H9 (cell line): ENCODE data around the gene FYTTD1. TPM values are rescaled to one million over a fixed set of nuclear protein-coding genes. Genes with fewer than 3 reads are reported as not detected.
A peak's percentile ranks its signal among the peaks of the same experiment; 100 is the strongest.

Source experiments
- DNase-seq: peaks from one replicate; pipeline ENCODE4 v3.0.0-alpha.2; 2017
- H2AFZ ChIP-seq: one replicate; pipeline ENCODE4 v1.6.1; 2013; ENCODE audit warnings: mild to moderate bottlenecking, low read length, control low read depth, moderate library complexity
- H2AK5ac ChIP-seq: 2 replicates; pipeline ENCODE4 v1.6.1; 2013; ENCODE audit warnings: low read length, control low read depth, mixed read lengths; ENCODE audit not compliant: insufficient read length
- H2BK120ac ChIP-seq: one replicate; pipeline ENCODE4 v1.6.1; 2013; ENCODE audit warnings: low read depth, mild to moderate bottlenecking, low read length, control low read depth, inconsistent platforms; ENCODE audit not compliant: poor library complexity, severe bottlenecking
- H2BK12ac ChIP-seq: 2 replicates; pipeline ENCODE4 v1.6.1; 2013; ENCODE audit warnings: low read length, control low read depth, mixed read lengths, low read depth; ENCODE audit not compliant: insufficient read length
- H2BK15ac ChIP-seq: 2 replicates; pipeline ENCODE4 v1.6.1; 2013; ENCODE audit warnings: low read depth, low read length, control low read depth
- H2BK20ac ChIP-seq: one replicate; pipeline ENCODE4 v1.6.1; 2013; ENCODE audit warnings: low read depth, mild to moderate bottlenecking, low read length, control low read depth, inconsistent platforms; ENCODE audit not compliant: poor library complexity, severe bottlenecking
- H2BK5ac ChIP-seq: 2 replicates; pipeline ENCODE4 v1.6.1; 2013; ENCODE audit warnings: low read length, control low read depth, mixed read lengths; ENCODE audit not compliant: insufficient read length
- H3K14ac ChIP-seq: 2 replicates; pipeline ENCODE4 v1.6.1; 2013; ENCODE audit warnings: low read length, control low read depth; ENCODE audit not compliant: insufficient read depth
- H3K18ac ChIP-seq: 2 replicates; pipeline ENCODE4 v1.6.1; 2013; ENCODE audit warnings: low read depth, mild to moderate bottlenecking, mixed read lengths, low read length, control low read depth; ENCODE audit not compliant: insufficient read length
- H3K23ac ChIP-seq: 2 replicates; pipeline ENCODE4 v1.6.1; 2013; ENCODE audit warnings: low read length, control low read depth, mixed read lengths, low read depth; ENCODE audit not compliant: insufficient read length
- H3K23me2 ChIP-seq: 2 replicates; pipeline ENCODE4 v1.6.1; 2013; ENCODE audit warnings: low read depth, mild to moderate bottlenecking, mixed read lengths, low read length, control low read depth; ENCODE audit not compliant: insufficient read length, poor library complexity, severe bottlenecking
- H3K27ac ChIP-seq: 2 replicates; pipeline ENCODE4 v1.5.1; 2013; ENCODE audit warnings: low read length, control low read depth, mixed read lengths, low read depth; ENCODE audit not compliant: insufficient read length
- H3K27me3 ChIP-seq: 2 replicates; pipeline ENCODE4 v1.6.1; 2013; ENCODE audit warnings: low read length, control low read depth, inconsistent platforms; ENCODE audit not compliant: insufficient read depth
- H3K4ac ChIP-seq: 2 replicates; pipeline ENCODE4 v1.6.1; 2013; ENCODE audit warnings: low read depth, mild to moderate bottlenecking, control low read depth, inconsistent platforms, low read length, moderate library complexity
- H3K4me1 ChIP-seq: 2 replicates; pipeline ENCODE4 v1.6.1; 2013; ENCODE audit warnings: low read length, control low read depth, inconsistent platforms; ENCODE audit not compliant: insufficient read depth
- H3K4me2 ChIP-seq: 2 replicates; pipeline ENCODE4 v1.6.1; 2013; ENCODE audit warnings: low read length, control low read depth, mixed read lengths; ENCODE audit not compliant: insufficient read length, insufficient read depth
- H3K56ac ChIP-seq: 2 replicates; pipeline ENCODE4 v1.6.1; 2013; ENCODE audit warnings: low read depth, mild to moderate bottlenecking, mixed read lengths, low read length, control low read depth; ENCODE audit not compliant: insufficient read length
- H3K79me1 ChIP-seq: 2 replicates; pipeline ENCODE4 v1.6.1; 2013; ENCODE audit warnings: low read depth, mild to moderate bottlenecking, moderate library complexity, low read length, control low read depth, inconsistent platforms; ENCODE audit not compliant: insufficient read depth, poor library complexity, severe bottlenecking
- H3K79me2 ChIP-seq: 2 replicates; pipeline ENCODE4 v1.6.1; 2013; ENCODE audit warnings: low read length, control low read depth, inconsistent platforms; ENCODE audit not compliant: insufficient read depth
- H3K9ac ChIP-seq: 2 replicates; pipeline ENCODE4 v1.6.1; 2013; ENCODE audit warnings: low read length, control low read depth, mixed read lengths; ENCODE audit not compliant: insufficient read length; ENCODE audit errors: extremely low read depth
- H3K9me3 ChIP-seq: one replicate; pipeline ENCODE4 v1.6.1; 2013; ENCODE audit warnings: low read depth, low read length, inconsistent platforms; ENCODE audit not compliant: control insufficient read depth
- H3T11ph ChIP-seq: one replicate; pipeline ENCODE4 v1.6.1; 2013; ENCODE audit warnings: mild to moderate bottlenecking, low read length, control low read depth, inconsistent platforms
- H4K20me1 ChIP-seq: one replicate; pipeline ENCODE4 v1.6.1; 2013; ENCODE audit not compliant: control insufficient read depth, insufficient read length, insufficient read depth
- H4K5ac ChIP-seq: 2 replicates; pipeline ENCODE4 v1.6.1; 2013; ENCODE audit warnings: low read depth, mild to moderate bottlenecking, mixed read lengths, low read length, control low read depth; ENCODE audit not compliant: insufficient read length
- H4K8ac ChIP-seq: replicated peaks from 2 replicates; pipeline ENCODE4 v1.6.1; 2013; ENCODE audit warnings: low read length, control low read depth, mixed read lengths, low read depth; ENCODE audit not compliant: insufficient read length
- H4K91ac ChIP-seq: 2 replicates; pipeline ENCODE4 v1.6.1; 2013; ENCODE audit warnings: low read depth, mild to moderate bottlenecking, moderate library complexity, mixed read lengths, low read length, control low read depth; ENCODE audit not compliant: insufficient read length
- H3K27ac Mint-ChIP-seq, 3 experiments: 2 replicates in 2 of 3; 3 replicates in 1 of 3; pipeline ENCODE4 v1.8.0; 2020 to 2021; ENCODE audit warnings: mixed read lengths in 3 of 3, mild to moderate bottlenecking in 1 of 3, moderate library complexity in 1 of 3
- H3K27me3 Mint-ChIP-seq: 2 replicates; pipeline ENCODE4 v1.8.0; 2021; ENCODE audit warnings: low read depth, mild to moderate bottlenecking, moderate library complexity, mixed read lengths
- H3K36me3 Mint-ChIP-seq, 3 experiments: 2 replicates in 2 of 3; 3 replicates in 1 of 3; pipeline ENCODE4 v1.8.0; 2020 to 2021; ENCODE audit warnings: low read depth in 3 of 3, mixed read lengths in 3 of 3; ENCODE audit not compliant: insufficient read depth in 1 of 3
- H3K4me1 Mint-ChIP-seq, 2 experiments: 2 replicates each; pipeline ENCODE4 v1.8.0; 2020; ENCODE audit warnings: mixed read lengths in 2 of 2
- H3K4me3 Mint-ChIP-seq, 2 experiments: 2 replicates in 1 of 2; 3 replicates in 1 of 2; pipeline ENCODE4 v1.8.0; 2020 to 2021; ENCODE audit warnings: mild to moderate bottlenecking in 2 of 2, mixed read lengths in 2 of 2, moderate library complexity in 1 of 2
- H3K9me3 Mint-ChIP-seq, 2 experiments: 2 replicates in 1 of 2; 3 replicates in 1 of 2; pipeline ENCODE4 v1.8.0; 2020; ENCODE audit warnings: mild to moderate bottlenecking in 2 of 2, mixed read lengths in 2 of 2, moderate library complexity in 1 of 2
- CTCF ChIP-seq: fragments of 200-600 bp; sonication (generic); conservative IDR thresholded peaks from 3 replicates; pipeline ENCODE4 v1.8.0; 2021; ENCODE audit warnings: antibody characterized with exemption, mild to moderate bottlenecking
- WGBS: extraction: QIAGEN DNeasy Blood & Tissue Kit; methylation state at CpG from one replicate; pipeline ENCODE4 v1.1.7; 2013; ENCODE audit warnings: missing lambda C conversion rate, low lambda C conversion rate, mixed read lengths; ENCODE audit not compliant: insufficient read length; ENCODE audit errors: extremely low coverage; 5-methylcytosine and 5-hydroxymethylcytosine counted together
- total RNA-seq: library from RNA; stranded (reverse); gene quantifications from 2 replicates; pipeline ENCODE4 v1.2.1, GENCODE V29; 2021

The FYTTD1 gene
- total RNA-seq, 1 experiment from 2014 or later: 19.4 TPM

- H4K5ac ChIP-seq: no peak overlapping the region
- no peak overlapping the region for H2BK12ac ChIP-seq
- no peak overlapping the region for H3K23ac ChIP-seq
- peak overlapping the region; percentile 81 for H3K9ac ChIP-seq
- H2BK20ac ChIP-seq: no peak overlapping the region
- H3K79me1 ChIP-seq: no peaks in the 10 kb centered on the region
- peak overlapping the region; percentile 44 for H3K18ac ChIP-seq
- no peak overlapping the region for H4K91ac ChIP-seq
- Mint-ChIP-seq H3K36me3 (no peaks in the 10 kb centered on the region), H3K9me3 (no peaks in the 10 kb centered on the region), H3K4me3 (peak overlapping the region; percentile 84 to 91), H3K27me3 (no peaks in the 10 kb centered on the region), H3K27ac (peak overlapping the region; percentile 68 to 80 (median 72); a peak in 6 of 7 replicates), H3K4me1 (peaks cover 13 to 14% of the 10 kb centered on the region in 2 experiments)
- peak overlapping the region; percentile 94 for H3K4me2 ChIP-seq
- H3K14ac ChIP-seq: peak overlapping the region; percentile 72; the same call in 1 of the 2 replicates
- H3K4me1 ChIP-seq: no peaks in the 10 kb centered on the region
- H3K79me2 ChIP-seq: no peaks in the 10 kb centered on the region
- no peak for DNase-seq
- H3K27me3 ChIP-seq: no peaks in the 10 kb centered on the region
- H2AFZ ChIP-seq: no peak overlapping the region
- no peak overlapping the region for H3K56ac ChIP-seq
- no peak overlapping the region for H2BK120ac ChIP-seq
- H3T11ph ChIP-seq: no peak overlapping the region
- no CpG with 5 or more reads among the region's 6 CpGs for WGBS
- H3K27ac ChIP-seq: no peak overlapping the region
- peaks cover 2% of the 10 kb centered on the region for H4K20me1 ChIP-seq
- no peak overlapping the region for H3K4ac ChIP-seq
- no peak overlapping the region for H4K8ac ChIP-seq
- H2BK15ac ChIP-seq: no peak overlapping the region
- no peaks in the 10 kb centered on the region for H3K9me3 ChIP-seq
- no peak for TF ChIP-seq CTCF
- H3K23me2 ChIP-seq: peaks cover 10% of the 10 kb centered on the region
- no peak overlapping the region for H2AK5ac ChIP-seq
- H2BK5ac ChIP-seq: no peak overlapping the region
Observed at GRCh38 chr3:197737319-197737649, 12.4 kb upstream of the FYTTD1 start.
